Mucosa of stomach (tissue), 1 donor: ENCODE measurements around the gene WWC2.

Experiments used
- H3K27me3 ChIP-seq: one replicate; pipeline ENCODE4 v1.7.0; 2013; ENCODE audit warnings: mild to moderate bottlenecking, low read length; ENCODE audit not compliant: control insufficient read depth, insufficient read depth
- H3K36me3 ChIP-seq: one replicate; pipeline ENCODE4 v1.7.0; 2013; ENCODE audit warnings: low read length; ENCODE audit not compliant: control insufficient read depth, insufficient read depth
- H3K4me1 ChIP-seq: one replicate; pipeline ENCODE4 v1.7.0; 2013; ENCODE audit warnings: mild to moderate bottlenecking, low read length; ENCODE audit not compliant: control insufficient read depth, insufficient read depth
- H3K4me3 ChIP-seq: one replicate; pipeline ENCODE4 v1.7.0; 2013; ENCODE audit warnings: low read length
- H3K9ac ChIP-seq: one replicate; pipeline ENCODE4 v1.7.0; 2013; ENCODE audit warnings: mild to moderate bottlenecking, low read length, moderate library complexity
- H3K9me3 ChIP-seq: one replicate; pipeline ENCODE4 v1.7.0; 2013; ENCODE audit warnings: mild to moderate bottlenecking, low read length, moderate library complexity; ENCODE audit not compliant: control insufficient read depth
- donor health status: Pancreatic carcinoma.

Gene WWC2

DNA sequence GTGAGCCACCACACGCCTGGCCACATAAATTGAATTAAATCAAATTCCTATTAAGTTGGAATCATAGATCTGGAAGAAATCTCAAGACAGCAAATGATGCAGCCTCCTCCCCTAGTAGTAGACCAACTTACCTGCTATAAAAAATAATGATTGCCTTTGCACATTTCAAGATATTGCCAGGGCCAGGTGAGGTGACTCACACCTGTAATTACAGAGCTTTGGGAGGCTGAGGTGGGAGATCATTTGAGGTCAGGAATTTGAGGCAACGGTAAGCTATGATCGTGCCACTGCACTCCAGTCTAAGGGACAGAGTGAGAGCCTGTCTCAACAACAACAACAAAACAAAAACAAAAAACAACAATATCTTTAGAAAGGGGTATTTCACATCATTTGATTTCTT is 17.0 kb upstream of the WWC2 start:
- Histone ChIP-seq H3K9ac (no peak overlapping the region), H3K9me3 (no peaks in the 10 kb centered on the region), H3K4me1 (peaks cover 5% of the 10 kb centered on the region), H3K27me3 (no peaks in the 10 kb centered on the region), H3K4me3 (no peak overlapping the region), H3K36me3 (no peaks in the 10 kb centered on the region)

DNA sequence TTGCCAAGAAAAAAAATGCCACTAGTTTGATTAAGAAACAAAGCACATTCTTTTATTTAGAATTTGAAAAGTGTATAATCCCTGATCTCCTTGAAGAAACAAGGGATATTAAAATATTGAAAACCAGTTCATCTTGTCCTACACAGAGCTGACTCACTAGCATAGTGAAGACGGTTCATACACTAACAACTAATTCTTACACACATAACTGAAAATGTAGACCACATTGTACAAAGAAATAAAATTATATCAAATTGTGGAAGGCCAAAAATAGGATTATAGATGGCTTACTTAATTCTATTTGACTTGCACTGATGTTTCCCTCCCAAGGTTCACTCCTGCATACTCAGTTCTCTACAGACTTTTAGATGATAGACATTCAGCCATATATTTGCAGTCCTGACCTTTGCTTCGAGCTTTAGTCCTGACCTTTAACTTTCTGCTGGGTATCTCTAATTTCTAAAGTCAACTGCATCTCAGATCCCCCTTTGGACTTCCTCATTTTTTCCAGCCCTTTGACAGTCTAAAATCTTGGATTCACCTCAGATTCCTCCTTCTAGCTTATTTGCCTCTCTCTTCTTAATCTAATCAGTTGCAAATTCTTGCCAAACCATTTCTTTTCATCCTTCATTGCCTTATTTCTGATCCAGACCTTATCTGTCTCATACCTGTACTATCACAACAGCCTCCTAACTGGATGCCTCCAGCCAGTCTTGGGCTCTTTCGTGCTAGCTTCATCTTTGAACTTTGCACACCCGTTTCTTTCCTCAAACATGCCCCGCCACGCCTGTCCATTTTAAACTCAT is 4.5 kb upstream of the WWC2 start:
- H3K4me1 ChIP-seq = peaks cover 8% of the 10 kb centered on the region
- no peaks in the 10 kb centered on the region for H3K9me3 ChIP-seq
- no peak overlapping the region for H3K4me3 ChIP-seq
- no peak overlapping the region for H3K9ac ChIP-seq
- H3K27me3 ChIP-seq = peaks cover 11% of the 10 kb centered on the region
- no peaks in the 10 kb centered on the region for H3K36me3 ChIP-seq

DNA sequence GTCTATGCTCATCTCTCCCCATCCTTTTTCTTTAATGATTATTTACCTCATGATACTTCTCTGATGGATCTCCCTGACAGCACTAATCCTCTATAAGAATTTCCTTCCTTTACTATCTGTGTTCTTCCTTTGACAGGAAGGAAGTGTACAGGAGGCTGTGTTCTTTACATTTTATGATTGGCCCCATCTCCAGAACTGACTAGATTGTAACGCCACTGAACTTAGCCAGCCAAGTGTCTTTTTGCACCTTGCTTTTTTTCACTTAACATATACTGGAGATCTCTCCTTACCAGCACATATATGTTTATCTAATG is 3.9 kb upstream of the WWC2 start:
- no peaks in the 10 kb centered on the region for H3K36me3 ChIP-seq
- peaks cover 8% of the 10 kb centered on the region for H3K4me1 ChIP-seq
- H3K4me3 ChIP-seq = no peak overlapping the region
- H3K27me3 ChIP-seq = peaks cover 15% of the 10 kb centered on the region
- H3K9ac ChIP-seq = no peak overlapping the region
- no peaks in the 10 kb centered on the region for H3K9me3 ChIP-seq

DNA sequence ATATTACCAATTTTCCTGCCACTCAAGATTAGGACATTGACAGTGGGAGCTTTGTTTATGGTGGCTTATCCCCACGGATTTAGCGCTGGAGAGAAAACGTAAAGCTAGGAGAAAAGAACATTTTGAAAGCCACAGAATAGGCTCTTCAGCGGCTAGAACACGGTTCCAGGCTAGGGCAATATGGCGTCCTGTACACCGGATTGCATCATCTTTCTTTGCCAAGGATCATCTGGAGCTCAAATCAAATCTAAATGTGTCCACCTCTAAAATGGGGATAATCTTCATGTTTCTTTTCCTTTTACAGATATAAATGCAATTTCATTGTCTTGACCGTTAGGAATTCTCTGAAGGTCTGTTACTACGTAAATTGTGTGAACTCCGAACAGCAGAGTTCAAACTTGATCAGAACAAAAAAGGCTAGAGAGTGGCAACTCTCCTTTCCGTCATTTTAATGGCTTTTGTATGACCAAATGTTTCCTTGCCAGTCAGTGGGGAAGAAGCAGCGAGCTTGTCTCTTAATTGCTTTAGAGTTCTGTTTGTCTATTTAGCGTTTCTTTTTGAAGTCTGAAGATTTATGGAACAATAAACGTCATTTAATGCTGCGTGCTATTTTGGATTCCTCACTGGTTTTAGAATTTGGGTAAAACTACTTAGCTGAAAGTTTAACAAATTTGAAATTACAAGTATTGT is 2.6 kb upstream of the WWC2 start:
- peaks cover 9% of the 10 kb centered on the region for H3K4me1 ChIP-seq
- peaks cover 15% of the 10 kb centered on the region for H3K27me3 ChIP-seq
- no peaks in the 10 kb centered on the region for H3K9me3 ChIP-seq
- no peaks in the 10 kb centered on the region for H3K36me3 ChIP-seq
- H3K9ac ChIP-seq = no peak overlapping the region
- H3K4me3 ChIP-seq = no peak overlapping the region

DNA sequence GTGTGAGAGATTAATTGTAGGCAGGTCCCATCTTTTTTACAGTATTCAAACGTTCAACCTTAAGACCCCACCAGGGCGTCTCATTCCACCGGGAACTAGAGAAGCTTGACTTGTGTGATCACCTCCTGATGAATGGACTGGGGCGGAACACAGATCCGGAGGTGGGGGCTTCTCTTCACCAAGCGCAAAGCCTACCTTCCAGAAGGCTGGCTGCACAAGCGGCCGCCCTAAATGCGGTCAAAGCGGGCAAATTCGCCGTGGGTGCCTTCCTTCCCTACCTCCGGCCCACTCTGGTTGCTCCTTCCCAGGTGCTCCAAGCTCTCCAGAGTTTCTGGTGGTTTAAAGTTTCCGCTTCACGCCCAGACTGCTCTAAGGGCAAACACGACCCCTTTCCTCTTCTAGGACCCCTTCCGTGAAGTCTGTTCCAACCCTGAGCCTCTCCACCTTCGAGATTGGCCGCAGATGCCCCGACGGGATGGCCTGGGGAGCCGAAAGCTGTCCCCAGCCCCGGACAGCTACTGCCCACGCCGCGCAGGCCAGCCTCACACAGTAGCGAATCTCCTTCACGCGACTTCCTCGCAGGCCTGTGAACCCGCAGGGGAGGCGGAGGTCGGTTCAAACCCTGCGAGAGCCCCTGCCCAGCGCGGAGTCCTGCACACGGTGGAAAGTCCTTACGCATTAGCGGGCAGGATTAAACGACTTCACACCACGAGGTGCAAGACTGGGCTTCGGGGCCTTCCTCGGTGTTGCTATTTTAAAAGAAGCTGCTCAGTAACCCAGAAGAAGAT is 1.6 kb upstream of the WWC2 start:
- Histone ChIP-seq H3K36me3 (no peaks in the 10 kb centered on the region), H3K9me3 (no peaks in the 10 kb centered on the region), H3K4me3 (peak overlapping the region; percentile 60), H3K9ac (peak overlapping the region; percentile 91), H3K27me3 (peaks cover 15% of the 10 kb centered on the region), H3K4me1 (peaks cover 19% of the 10 kb centered on the region)

DNA sequence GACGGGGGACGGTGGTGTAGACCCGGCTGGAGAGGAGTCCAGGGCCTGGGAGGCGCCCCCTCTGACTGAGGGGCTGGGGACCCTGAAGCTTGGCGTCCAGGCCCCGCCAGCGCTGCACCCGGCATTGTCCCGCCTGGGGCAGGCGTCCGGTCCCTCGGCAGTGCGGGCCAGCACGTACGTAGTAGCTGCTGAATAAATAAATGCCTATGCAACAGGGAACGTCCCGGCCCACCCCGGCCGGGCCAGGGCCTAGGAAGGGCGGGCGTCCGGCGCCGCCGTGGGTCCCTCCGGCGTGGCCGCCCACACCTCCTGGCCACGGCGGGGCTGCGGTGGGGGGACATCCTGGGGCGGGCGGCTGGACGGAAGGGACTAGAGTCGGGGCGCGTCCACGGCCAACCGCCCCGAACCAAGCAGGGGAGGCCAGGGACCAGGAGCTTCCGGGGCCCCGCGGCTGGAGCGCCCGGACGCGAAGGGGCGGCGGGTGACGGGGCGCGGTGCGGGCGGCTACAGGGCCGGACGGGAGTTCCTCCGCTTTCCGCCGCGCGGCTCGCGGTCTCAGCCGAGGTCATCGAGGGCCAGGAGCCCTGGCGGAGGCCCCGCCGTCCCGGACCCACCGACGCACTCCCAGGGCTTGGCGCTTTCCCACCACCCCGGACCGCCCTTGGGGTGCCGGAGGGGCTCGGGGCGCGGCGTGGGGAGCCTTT is 886 bp upstream of the WWC2 start:
- Histone ChIP-seq H3K4me3 (peak overlapping the region; percentile 60), H3K9ac (peak overlapping the region; percentile 91)

DNA sequence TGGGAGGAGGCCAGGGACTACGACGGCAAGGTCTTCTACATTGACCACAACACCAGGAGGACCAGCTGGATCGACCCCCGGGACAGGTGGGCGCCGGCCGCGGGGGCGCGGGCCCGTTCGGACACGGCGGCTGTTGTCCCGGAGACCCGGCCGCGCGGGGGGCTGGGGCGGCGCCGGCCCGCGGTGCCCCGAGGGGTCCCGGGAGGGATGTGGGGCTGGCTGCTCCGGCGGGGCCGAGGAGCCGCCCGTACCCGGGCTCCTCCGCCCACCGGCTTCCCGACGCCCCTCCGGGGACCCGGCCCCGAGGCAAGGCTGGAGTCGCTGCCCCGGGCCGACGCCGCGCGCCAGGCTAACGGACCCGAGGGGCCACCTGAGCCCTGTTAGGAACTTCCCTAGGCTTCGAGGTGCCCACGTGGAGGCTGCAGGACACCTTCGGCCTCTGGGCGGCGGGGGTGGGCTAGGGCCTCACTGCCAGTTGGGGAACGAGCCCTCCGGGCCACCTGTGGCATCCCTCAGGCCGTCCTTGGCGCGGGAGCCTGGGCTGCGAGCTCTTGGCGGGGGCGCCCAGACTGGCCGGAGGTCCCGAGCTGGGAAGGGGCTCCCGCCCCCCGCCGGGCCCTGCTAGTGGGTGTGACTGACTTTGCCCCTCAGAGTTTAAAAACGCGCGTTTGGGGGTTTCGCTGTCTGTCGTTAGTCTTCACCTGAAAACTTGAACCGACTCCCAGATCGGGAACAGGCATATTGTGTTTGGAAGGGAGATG is 660 bp downstream of the WWC2 start:
- no peaks in the 10 kb centered on the region for H3K9me3 ChIP-seq
- H3K9ac ChIP-seq = peak overlapping the region; percentile 91
- H3K4me3 ChIP-seq = peak overlapping the region; percentile 60
- H3K36me3 ChIP-seq = no peaks in the 10 kb centered on the region
- H3K27me3 ChIP-seq = peaks cover 15% of the 10 kb centered on the region
- H3K4me1 ChIP-seq = peaks cover 19% of the 10 kb centered on the region

More for the DNA sequence above, 886 bp upstream of the WWC2 start:
- Histone ChIP-seq H3K36me3 (no peaks in the 10 kb centered on the region), H3K4me1 (peaks cover 19% of the 10 kb centered on the region), H3K27me3 (peaks cover 15% of the 10 kb centered on the region), H3K9me3 (no peaks in the 10 kb centered on the region)

DNA sequence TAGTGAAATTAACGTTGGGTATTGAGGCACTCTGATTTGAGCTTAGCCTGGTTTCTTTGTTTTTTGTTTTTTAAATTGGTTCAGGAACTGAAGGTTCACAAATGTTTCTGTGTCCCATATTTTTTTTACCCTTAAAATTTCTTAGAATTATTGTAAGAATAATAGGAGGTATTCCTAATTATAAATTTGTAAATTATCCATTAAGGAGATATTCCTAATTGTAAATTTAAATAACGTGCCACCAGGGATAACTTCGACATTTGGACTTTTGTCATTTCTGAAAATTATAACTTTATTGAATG is 1.2 kb downstream of the WWC2 start:
- peaks cover 15% of the 10 kb centered on the region for H3K27me3 ChIP-seq
- H3K9me3 ChIP-seq = no peaks in the 10 kb centered on the region
- H3K4me3 ChIP-seq = peak overlapping the region; percentile 35
- H3K4me1 ChIP-seq = peaks cover 19% of the 10 kb centered on the region
- H3K36me3 ChIP-seq = no peaks in the 10 kb centered on the region
- peak overlapping the region; percentile 91 for H3K9ac ChIP-seq

DNA sequence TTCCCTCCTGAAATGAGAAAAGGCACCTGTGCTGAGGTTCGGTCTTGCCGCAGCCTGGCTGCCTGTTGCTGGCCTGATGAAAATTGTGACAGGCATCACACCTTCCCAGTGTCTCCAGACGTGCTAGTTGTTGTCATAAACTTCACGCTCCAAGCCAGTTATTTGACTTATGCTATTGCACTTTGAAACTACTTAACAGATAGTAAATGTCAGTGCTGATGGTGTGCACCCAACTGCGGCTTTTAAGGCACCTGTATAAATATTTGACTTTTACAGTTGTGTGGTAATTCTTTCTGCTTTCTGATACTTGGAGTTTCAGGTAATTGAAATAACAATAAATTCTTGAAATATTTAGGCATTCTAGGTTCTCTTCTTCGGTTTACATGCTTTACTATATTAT is 1.8 kb downstream of the WWC2 start:
- Histone ChIP-seq H3K27me3 (peaks cover 15% of the 10 kb centered on the region), H3K4me1 (peaks cover 19% of the 10 kb centered on the region), H3K9me3 (no peaks in the 10 kb centered on the region), H3K9ac (no peak overlapping the region), H3K4me3 (no peak overlapping the region), H3K36me3 (no peaks in the 10 kb centered on the region)

DNA sequence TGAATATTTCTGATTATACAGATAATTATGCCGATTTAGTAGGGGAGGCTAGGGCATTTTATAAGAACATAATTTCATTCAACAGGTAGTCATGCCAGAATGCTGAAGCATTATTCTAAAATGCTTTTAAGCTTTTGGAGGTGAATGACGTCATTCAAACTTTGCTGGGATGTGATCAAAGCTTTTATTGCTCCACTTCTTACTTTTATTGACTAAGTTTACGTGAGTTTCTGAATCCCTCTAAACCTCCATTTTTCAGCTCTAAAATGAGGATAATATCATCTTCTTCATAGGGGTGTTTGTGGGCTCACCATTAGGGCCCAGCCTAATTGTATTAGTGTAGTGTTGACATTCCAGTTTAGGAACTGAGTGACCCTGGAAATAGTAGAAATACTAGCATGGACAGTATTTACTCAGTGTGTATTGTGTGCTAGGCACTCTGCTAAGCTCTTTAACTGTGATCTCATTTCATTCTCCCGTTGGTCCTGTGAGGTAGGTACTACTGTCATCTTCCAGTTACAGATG is 3.0 kb downstream of the WWC2 start:
- peaks cover 15% of the 10 kb centered on the region for H3K27me3 ChIP-seq
- no peaks in the 10 kb centered on the region for H3K36me3 ChIP-seq
- peaks cover 19% of the 10 kb centered on the region for H3K4me1 ChIP-seq
- no peak overlapping the region for H3K9ac ChIP-seq
- H3K4me3 ChIP-seq = no peak overlapping the region
- no peaks in the 10 kb centered on the region for H3K9me3 ChIP-seq

DNA sequence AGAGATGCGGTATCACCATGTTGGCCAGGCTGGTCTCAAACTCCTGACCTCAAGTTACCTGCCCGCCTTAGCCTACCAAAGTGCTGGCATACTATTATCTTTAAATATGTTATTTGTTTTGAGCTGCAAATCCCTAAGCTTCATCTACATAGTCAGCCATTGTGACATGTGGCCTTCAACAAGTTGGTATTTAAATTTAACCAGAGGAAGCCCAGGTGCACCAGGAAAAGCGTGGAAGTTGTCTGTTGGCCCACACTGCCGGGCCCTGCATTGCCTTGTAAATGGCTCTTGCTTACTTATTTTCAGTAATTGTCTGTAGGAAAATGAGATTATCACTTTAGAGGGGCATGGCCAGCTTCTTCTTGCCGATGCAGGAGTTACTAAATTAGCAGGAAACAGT is 6.0 kb downstream of the WWC2 start:
- Histone ChIP-seq H3K36me3 (no peaks in the 10 kb centered on the region), H3K9me3 (no peaks in the 10 kb centered on the region), H3K4me1 (peaks cover 11% of the 10 kb centered on the region), H3K9ac (no peak overlapping the region), H3K4me3 (no peak overlapping the region), H3K27me3 (no peaks in the 10 kb centered on the region)
